ENCODE results near the gene RALGPS1.
"Not testable (repeated sequence)": the region's sequence is repeated elsewhere in the genome, so short reads cannot be mapped to it uniquely, and the experiment has no call there.

RALGPS1 gene

DNA sequence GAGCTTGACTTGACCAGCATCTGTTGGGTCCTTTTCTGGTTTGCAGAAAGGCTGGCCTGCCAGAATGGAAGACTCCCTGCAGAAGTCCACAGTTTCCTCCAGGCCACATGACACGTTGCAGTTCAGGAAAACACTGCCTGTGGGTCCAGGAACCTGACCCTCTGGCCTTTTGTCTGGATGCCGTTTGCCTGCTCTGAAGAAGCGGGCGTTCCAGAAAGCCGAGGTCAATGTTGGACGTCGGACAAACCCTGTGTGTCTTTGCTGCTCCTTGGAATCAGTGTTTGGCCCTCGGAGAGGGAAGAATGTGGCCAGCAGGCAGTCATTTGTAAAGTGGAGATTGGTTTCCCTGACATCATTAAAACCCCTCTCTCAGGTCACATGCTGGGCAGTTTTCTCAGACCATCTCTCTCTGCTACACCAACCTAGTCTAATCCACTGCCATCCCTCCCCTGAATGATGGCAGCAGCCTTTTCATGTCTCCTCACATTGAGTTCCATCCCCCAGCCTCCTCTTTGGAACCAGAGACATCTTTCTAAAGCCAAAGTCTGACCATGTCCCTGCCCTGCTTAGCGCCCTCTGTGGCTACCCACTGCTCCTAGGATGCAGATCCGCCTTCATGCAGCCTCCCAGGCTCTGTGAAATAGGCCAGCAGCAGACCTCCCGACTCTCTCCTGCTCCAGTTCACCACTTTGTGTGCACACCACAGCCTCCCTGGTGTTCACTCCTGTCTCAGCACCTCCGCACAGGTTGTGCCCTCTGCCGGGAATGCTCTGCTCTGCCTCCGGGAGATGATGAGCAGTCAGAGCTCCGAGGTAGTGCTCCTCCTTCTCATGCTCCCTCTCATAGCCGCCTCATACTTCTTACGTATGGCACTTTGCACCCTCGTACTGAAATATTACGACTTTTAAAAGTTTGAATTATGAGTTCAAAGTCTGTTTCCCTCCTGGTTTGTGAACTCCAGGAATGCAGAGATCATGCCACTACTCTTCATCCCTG, 75.6 kb downstream of the RALGPS1 start:
- DNase-seq (ENCODE audit: low spot score) = no peak

DNA sequence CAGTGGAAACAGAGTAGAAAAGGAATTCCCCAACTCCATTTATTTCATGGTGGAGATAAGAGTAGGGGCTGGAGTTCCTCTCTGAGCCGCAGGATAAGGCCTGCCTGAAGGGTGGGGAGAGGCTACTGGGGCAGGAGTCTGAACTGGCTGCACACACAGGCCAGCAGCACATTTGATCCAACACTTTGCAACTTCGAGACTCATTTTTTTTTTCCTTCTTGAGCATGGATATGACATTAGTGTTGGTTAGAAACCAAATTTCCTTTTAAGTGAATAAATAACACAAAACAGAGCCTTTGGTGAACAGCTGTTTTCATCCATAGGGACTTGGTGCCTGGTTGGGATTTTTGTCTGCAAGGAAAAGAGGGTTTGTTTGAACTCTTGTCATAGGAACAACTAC, 76.6 kb downstream of the RALGPS1 start:
- no peak for DNase-seq (ENCODE audit: low spot score)

DNA sequence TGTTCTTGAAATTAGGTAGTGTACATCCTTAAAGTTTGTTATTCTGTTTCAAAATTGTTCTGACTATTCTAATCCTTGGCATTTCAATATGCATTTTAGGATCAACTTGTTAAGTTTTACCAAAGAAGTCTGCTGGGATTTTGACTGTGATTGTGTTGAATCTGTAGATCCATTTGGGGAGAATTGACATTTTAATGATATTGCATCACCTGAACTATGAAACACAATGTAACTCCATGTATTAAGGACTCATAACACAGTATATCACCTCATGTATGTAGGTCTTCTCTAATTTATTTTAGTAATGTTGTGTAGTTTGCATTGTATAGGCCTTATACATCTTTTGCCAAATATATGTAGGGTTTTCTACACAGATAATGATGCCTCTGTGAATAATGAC, 77.8 kb downstream of the RALGPS1 start:
- DNase-seq (ENCODE audit: low spot score) = no peak

DNA sequence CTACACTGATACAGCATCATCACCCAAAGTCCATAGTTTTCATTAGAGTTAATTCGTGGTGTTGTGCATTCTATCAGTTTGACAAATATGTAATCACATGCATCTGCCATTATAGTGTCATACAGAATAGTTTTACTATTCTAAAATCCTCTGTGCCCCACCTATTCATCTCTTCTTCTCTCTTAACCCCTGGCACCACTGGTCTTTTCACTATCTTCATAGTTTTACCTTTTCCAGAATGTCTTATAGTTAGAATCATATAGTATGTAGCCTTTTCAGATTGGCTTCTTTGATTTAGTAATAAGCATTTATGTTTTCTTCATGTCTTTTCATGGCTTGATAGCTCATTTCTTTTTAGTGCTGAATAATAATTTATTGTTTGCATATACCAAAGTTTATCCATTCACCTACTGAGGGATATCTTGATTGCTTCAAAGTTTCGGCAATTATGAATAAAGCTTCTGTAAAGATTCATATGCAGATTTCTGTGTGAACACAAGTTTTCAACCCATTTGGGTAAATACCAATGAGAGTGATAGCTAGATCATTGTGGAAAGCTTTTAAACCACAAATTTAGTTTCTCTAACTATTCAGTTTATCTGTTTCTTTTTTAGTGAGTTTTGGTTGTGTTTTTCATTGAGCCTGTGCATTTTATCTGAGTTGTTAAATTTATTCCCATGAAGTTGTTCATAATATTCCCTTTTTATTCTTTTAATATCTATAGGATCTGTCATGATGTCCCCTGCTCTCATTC, 84.9 kb downstream of the RALGPS1 start:
- DNase-seq (ENCODE audit: low spot score) = no peak

DNA sequence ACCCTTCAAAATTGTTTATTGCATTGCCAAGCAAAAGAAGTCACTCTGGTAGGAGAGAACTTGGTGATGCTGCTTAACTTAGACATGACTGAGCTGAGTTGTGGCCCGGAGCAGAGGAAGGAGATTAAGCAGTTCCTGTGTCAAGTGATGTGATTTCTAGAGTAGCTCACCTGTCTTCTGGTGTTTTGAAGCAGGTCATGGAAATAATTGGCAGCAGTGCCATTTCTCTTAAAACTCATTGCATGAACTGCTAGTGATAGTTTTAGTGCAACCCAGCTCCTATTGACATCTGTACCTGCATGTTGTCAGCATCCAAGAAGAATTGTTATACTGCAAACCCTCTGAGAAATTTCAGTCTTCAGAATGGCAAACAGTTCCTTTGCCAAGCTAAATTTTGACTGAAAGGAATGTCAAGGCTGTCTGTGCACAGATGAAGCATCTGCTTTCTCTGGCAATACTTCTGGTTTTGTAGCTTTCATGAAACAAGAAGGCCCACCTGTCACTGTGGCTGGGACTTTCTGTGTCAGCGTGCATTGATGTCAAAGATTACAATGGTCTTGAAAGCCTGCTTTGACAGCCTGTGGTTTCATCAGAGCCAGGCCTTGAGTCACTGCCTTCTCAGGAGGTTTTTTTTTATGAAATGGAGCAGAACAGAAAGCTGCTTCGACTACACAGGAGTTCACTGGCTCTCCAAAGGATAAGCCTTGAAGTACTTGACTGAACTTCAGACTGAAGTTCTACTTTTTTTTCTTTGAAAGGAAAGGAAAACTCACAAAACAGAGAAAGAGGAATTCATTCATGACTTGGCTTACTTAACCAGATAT, 90.6 kb downstream of the RALGPS1 start:
- no peak for DNase-seq (ENCODE audit: low spot score)

DNA sequence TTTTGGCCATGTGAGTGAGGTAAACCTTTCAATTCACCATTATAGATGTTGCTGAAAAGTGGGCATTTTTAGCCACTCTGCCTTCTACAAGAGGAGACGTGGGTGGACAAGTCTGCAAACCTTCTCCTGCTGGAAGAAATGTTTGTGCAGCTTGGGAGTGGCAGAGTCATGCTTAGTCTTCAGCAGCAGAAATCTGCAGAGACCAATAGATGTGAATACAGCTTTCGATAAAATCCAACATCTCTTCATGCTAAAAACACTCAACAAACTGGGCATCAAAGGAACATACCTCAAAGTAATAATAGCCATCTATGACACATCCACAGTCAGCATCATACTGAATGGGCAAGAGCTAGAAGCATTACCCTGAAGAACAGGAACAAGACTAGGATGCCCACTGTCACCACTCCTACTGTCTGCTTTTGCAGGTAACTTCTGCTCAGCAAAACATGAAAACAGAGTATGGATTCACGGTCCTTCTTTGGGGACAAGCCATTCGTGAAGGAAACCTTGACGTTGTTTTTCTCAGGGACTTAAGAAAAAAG, 91.3 kb downstream of the RALGPS1 start:
- DNase-seq (ENCODE audit: low spot score) = no peak

DNA sequence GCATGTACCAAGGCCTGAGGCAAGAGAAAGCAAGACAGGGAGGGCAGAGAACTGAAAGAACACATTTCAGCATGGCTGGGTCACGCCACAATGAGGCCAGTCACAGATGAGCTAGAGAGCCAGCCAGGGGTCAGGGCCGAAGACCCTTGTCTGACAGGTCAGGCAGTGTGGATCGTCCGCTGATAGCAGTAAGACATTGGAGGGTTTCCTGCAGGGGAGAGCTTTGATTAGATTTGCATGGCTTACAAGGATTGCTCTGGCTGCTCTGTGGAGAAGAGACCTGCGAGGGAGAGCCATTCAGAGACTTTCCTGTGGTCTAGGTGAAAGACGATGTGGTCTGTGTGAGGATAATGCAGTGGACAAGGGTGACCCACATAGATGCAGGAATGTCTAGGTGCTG, 93.1 kb downstream of the RALGPS1 start:
- no peak for DNase-seq (ENCODE audit: low spot score)

DNA sequence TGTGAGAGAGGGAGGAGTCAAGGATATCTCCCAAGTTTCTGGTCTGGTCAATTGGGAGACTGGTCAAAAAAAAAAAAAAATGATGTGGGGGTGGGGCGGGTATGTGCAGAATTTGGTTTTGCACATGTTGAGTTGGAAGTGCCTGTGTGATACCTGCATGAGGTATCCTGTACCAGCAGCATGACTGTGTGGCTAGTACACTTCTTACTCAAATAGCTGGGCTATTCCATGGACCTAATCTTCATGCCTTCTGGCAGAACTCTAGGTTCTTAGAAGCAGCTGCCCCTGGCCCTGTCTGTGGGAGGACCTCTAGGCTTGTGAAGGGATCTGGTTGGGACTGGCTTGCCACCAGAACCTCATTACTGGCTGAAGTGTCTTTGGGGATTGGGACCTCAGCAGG, 93.5 kb downstream of the RALGPS1 start:
- DNase-seq (ENCODE audit: low spot score) = no peak

DNA sequence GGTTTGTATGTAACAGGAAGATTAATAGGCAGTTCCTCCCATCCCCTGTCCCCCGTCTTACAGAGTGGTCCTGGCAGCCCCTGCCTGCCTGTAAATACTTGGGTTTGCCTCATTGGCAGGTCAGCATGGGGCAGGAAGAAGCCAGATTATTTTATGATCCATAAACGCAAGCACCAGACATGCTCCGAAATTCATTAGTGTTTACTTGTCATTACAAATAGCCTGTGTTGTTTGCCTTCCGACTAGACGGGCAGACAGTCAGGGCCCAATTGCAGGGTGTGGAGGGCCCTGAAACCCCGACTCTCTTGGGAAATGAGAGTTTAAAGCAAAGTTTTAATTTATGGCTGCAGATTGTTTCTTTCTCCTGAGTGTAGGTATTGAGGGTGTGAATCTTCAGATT, 97.2 kb downstream of the RALGPS1 start:
- DNase-seq (ENCODE audit: low spot score) = no peak

DNA sequence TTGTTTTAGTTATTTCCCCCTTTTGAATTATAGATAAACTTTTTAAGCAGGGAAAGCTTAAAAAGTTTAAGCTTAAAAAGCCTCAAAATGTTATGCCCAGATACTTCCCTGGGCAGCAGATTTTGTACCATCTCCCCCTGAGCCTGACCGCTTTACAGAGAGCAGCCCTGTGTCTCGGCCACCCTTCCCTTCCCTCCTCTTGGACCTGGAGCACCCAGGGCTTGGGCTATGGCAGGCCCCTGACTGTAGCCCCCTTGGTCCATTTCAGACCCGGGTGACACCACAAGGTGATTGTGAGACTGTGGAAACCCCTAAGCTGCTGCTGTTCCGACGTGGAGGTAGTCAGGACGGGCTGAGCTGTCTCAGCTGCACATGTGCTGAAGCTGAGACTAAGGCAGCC, 97.7 kb downstream of the RALGPS1 start:
- no peak for DNase-seq (ENCODE audit: low spot score)

DNA sequence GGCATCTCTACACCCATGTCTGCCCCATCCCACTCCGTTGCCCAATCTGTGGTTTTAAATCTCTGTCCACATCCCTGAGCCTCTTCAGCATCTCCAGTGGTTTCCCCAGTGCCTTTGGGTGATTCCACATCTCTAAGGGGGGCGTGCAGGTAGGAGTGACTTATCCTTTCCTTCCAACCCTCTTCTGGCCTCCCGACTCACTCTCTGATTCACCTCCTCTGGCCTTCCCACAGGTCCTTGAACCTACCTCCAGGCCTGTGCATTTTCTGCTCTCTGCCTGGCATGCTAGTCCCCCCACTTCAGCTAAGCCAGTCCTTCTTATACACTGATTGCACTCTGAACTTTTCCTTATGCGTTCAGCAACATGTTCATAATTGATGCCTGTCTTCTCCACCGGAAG, 99.0 kb downstream of the RALGPS1 start:
- DNase-seq (ENCODE audit: low spot score) = no peak

DNA sequence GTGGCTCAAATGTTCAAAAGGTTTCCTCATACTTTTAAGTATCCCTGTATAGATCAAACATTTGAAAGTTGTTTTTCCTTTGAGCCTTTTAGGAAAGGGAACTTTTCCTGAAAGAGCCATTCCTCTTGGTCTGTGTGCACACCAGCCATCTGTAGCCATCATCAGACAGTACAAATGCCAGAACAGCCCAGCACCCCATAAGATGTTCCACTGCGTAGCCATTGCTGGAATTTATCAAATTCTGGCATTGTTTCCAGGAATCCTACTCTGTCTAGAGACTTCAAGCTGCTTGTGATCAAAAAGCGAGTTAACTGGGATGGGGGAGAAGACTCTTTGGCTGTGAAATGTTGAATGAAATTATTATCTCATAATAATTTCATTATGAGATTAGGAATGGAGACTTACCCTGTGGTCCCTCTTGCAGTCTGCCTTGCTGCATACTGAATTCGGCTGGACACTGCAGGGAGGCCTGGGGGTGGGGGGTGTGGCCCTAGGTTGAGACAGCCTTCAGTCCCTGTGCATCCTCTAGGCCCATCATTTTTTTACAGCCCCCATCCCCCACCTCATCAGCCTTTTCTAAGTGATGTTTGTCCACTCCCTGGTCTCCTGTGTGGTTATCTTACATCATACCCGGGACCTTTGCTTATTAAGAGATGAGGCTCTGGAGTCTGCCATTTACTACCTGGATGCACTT, 99.8 kb downstream of the RALGPS1 start:
- DNase-seq (ENCODE audit: low spot score) = no peak

DNA sequence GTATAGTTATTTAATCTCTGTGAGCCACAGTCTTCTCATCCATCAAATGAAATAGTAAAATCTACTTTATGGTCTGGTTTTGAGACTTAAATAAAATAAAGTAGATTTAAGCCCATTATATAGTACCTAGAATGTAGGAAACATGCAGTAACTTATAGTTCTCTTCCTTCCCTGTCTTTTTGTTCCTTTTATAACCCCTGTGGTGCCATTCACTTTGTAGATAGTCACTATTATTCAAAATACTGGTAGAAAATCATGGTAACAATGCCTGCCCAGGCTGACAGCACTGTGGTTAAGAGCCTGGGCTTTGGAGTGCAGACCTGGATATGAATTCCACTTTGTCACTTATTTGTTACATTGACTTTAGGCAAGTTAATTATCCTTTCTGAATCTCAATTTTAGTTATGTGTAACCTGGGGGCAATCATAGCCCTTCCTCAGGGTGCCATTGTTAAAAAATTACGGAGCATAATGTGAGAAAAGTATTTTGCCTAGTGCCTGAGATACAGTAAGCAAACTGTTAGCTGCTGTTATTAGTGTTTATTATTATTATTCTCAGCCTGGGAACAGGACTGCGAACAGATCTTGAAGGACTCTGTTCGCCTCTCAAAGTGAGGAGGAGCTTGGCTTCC, 100.4 kb downstream of the RALGPS1 start:
- DNase-seq (ENCODE audit: low spot score) = no peak

DNA sequence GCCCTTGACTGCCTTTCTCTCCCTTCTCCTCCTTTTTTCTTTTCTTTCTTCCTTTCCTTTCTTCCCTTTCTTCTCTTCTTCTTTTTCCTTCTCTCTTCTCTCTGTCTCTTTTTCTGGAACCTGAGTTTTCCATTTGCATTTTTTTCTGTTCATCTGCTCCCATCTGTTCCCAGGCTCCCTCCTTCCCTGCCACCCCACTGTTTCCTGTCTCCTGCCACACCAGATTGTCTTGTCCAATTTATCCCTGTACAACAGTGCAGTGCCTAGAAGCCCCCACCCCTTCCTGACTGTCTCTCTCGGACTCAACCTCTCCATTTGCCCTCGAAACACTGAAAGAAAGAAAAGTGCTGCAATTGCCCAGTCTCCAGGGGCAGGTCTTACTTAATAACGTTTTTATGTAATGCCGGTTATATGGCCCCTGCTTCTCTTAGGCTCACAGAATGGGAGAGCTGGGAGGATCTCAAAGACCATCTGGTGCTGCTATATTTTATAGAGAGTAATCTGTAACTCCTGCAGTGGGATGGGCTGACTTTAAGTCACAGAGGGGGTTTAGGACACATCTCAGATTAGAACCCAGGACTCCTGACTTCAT, 101.4 kb downstream of the RALGPS1 start:
- no peak for DNase-seq (ENCODE audit: low spot score)

DNA sequence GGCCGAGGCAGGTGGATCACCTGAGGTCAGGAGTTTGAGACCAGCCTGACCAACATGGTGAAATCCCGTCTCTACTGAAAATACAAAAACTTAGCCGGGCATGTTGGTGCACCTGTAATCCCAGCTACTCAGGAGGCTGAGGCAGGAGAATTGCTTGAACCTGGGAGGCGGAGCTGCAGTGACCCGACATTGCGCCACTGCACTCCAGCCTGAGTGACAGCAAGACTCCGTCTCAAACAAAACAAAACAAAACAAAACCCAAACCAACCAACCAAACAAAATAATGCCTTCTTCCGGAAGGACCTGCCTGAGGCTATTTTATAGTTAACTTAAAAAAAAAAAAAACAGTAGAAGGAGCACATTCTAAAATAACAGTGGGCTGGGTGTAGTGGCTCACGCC, 103.4 kb downstream of the RALGPS1 start:
- DNase-seq (ENCODE audit: low spot score) = not testable (repeated sequence)

DNA sequence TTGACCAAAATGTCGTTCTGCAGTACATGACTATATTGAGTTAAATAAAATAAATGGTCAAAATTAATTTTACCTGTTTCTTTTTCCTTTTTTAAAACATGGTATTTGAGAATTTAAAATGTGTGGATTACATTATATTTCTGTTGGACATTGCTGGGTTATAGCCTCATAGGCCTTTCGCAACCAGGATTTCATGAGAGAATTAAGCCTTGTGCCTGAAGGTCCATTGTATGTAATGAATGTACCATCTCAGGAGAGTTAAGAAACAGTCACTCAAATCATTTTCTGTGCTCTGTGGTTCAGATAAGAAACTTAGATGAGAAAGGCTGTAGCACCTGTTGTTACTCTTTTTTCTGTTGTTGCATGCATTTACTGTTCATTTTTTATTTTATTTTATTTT, 104.4 kb downstream of the RALGPS1 start:
- no peak for DNase-seq (ENCODE audit: low spot score)

DNA sequence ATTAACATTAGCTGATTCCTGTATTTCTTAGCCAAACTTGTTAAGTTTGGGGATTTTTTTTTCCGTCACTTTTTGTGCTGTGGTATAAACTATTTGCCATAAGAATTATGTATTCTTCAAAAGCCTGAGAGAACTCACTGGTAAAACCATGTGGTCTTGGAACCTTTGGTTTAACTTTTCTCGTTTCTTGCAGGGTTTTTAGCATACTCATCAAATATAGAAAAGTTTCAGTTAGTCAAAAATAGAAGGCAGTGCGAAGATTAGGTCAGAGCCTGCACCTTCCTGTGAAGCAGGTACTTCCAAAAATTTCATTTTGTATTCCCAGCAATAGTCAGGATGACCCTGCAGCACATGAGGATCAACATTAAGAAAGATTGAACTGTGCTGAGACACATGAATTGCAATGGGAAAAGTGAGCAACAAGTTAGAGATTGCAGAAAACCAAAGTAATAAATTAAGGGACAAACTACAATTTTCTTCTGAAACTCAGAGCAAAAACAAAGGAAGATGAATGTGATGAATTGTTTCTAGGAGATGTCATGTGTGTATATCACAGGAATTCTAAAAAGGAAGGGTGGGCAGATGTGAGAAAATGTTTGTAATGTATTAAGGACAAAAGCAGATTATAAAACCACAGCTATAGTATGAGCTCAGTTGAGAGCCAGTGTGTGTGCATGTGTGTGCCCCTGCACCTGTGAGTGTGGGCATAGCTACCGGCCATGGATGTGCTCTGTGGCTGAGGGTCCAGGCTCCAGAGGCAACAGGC, 105.6 kb downstream of the RALGPS1 start:
- no peak for DNase-seq (ENCODE audit: low spot score)

DNA sequence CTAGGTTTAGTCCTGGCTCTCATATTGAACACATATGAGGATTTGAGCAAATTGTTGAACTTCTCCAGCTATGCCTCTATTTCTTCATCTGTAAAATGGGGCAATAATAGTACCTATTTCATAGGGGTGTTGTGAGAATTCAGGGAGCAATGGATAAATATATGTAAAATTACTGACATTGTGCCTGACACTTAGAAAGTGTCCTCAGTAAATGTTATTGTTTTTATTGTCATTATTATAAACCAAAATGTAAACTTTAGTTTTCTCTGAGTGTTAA, 106.2 kb downstream of the RALGPS1 start:
- no peak for DNase-seq (ENCODE audit: low spot score)

DNA sequence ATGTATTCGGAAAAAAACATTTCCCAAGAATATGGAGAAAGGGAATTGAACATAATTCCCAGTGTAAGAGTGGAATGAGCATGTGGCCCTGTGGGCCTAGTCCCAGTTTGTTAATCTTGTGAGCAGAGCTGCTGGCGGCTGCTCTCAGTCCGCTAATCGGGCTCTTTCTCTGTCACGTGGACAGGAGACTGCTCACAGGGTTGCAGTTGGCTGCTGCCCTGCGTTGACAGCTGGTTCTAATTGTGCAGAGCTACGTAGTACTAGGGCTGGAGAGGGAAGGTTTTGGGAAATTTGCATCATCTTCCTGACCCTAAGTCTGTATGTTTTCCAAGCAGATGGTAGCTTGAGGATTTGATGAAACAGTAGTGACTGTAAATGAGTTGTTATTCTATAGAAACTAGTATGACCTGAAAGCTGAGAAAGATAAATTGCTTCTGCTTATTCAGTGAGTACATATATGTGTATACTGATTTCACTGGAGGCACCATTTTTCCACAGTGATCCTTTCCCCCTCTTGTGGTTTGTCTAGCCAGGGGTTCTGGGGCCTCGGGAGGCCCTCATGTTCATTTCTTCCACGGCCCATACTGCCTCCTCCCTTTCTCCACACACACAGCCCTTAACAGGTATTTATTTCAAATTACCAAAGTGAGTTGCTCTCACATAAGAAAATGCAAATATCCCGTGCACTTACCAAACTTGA, 107.2 kb downstream of the RALGPS1 start:
- no peak for DNase-seq (ENCODE audit: low spot score)

Measured in NAMALWA (cell line).